H1 (cell line): ENCODE data around the gene EXOSC1. TPM values are rescaled to one million over a fixed set of nuclear protein-coding genes. Genes with fewer than 3 reads are reported as not detected.

ENCODE experiments used
- BCL11A ChIP-seq, 2 experiments: IDR thresholded peaks; one replicate each; pipeline ENCODE4 v1.6.1; 2011; ENCODE audit warnings: low read depth in 2 of 2, low read length in 2 of 2, mild to moderate bottlenecking in 2 of 2
- CBX5 ChIP-seq: fragments of 300-800, 300-1000 bp; sonication (generic); IDR thresholded peaks from 2 replicates; pipeline ENCODE4 v1.7.1; 2016; ENCODE audit warnings: antibody characterized with exemption, low read length, low read depth
- CHD7 ChIP-seq: fragments of 300-600 bp; sonication (generic); IDR thresholded peaks from 2 replicates; pipeline ENCODE4 v1.7.1; 2012; ENCODE audit warnings: low read length, moderate library complexity, mild to moderate bottlenecking, inconsistent platforms; ENCODE audit not compliant: insufficient replicate concordance
- FOSL1 ChIP-seq: IDR thresholded peaks from 2 replicates; pipeline ENCODE4 v1.6.1; 2011; ENCODE audit warnings: mild to moderate bottlenecking, low read depth, low read length, moderate library complexity; ENCODE audit not compliant: insufficient read depth
- KDM5A ChIP-seq: fragments of 200-600 bp; IDR thresholded peaks from 2 replicates; pipeline ENCODE4 v1.7.1; 2012; ENCODE audit warnings: mild to moderate bottlenecking, low read length, inconsistent platforms, mixed read lengths
- POLR2A ChIP-seq, 2 experiments: IDR thresholded peaks; 1 replicate in 1 of 2; 2 replicates in 1 of 2; pipeline ENCODE4 v1.6.1; 2011; ENCODE audit warnings: low read depth in 2 of 2, low read length in 2 of 2, mild to moderate bottlenecking in 2 of 2; ENCODE audit errors: control extremely low read depth in 1 of 2
- POU5F1 ChIP-seq: IDR thresholded peaks from 2 replicates; pipeline ENCODE4 v1.6.1; 2011; ENCODE audit warnings: low read depth, mild to moderate bottlenecking, low read length, moderate library complexity
- SUZ12 ChIP-seq: fragments of 200-600 bp; sonication (generic); IDR thresholded peaks from 2 replicates; pipeline ENCODE4 v1.6.1; 2012; ENCODE audit warnings: mild to moderate bottlenecking, inconsistent platforms, low read length, moderate library complexity, mixed read lengths
- polyA plus RNA-seq, 7 experiments: library from polyadenylated mRNA; depleted of rRNA in 3 of 7; stranded (reverse) in 5 of 7; unstranded in 2 of 7; fragments of >200 nt in 5 of 7; fragments of 200-250 nt in 2 of 7; gene quantifications; 1 replicate in 5 of 7; 2 replicates in 1 of 7; 4 replicates in 1 of 7; pipeline versions ENCODE4 v1.2.1 to v1.2.3, GENCODE V29; 2011 to 2013; ENCODE audit warnings: missing spikeins in 2 of 7, mixed read lengths in 2 of 7
- total RNA-seq: library from RNA; stranded (reverse); fragmentation: NEBNext Ultra II Directional; extraction: Animal tissue kit (Norgen Biotek cat#: 25700); gene quantifications from 2 replicates; pipeline ENCODE4 v1.2.1, GENCODE V29; 2021

EXOSC1 gene
- total and polyA plus RNA-seq, 2 of the 8 experiments (the other 6 are each of a cell fraction or from before 2014, with no cell fraction given), result 52.1 to 68.1 TPM

DNA sequence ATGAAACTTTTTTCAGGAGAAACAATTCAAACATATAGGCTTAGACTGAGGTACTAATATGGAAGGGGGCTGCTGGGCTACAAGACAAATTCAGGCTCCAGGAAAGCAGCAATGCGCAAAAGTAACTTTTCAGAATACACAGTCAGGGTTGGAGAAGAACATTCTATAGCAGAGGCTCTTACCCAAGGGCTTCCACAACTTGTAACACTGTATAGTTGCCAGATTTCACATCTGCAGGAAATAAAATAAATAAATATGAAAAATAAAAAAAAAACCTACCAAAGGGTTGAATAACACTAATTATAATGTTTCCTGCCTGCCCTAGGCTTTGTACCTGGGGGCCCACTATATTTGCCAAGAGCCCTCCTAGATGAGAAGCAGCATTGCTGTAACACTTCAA, 38.1 kb upstream of the EXOSC1 start (continued):
- no peak for TF ChIP-seq FOSL1
- TF ChIP-seq KDM5A, result no peak
- no peak for TF ChIP-seq POU5F1
- no peak for TF ChIP-seq BCL11A (IDR thresholded peaks at IDR 0.05; ENCODE audit: low read depth in 2 of 2, low read length in 2 of 2)
- TF ChIP-seq CHD7, result no peak
- TF ChIP-seq SUZ12, result no peak
- TF ChIP-seq CBX5, result no peak
- TF ChIP-seq POLR2A (IDR thresholded peaks at IDR 0.05; ENCODE audit: control extremely low read depth in 1 of 2, low read depth in 2 of 2, low read length in 2 of 2), result no peak
- TF ChIP-seq, all 59 proteins: peak for 0
